Thyroid gland (tissue), 4 donors: ENCODE measurements around the gene IMPA2.

Experiments
- POLR2A ChIP-seq, 2 donors: fragments of 450-650 bp; IDR thresholded peaks; one replicate each; pipeline ENCODE4 v1.6.1; 2017; ENCODE audit warnings: antibody characterized with exemption in 2 of 2, mild to moderate bottlenecking in 2 of 2, moderate library complexity in 1 of 2
- TF ChIP-seq, protein P1 (sequence below), 6 experiments: fragments of 200-600 bp in 3 of 6; fragments of 450-650 bp in 3 of 6; sonication (generic) in 3 of 6; IDR thresholded peaks; one replicate each; pipeline ENCODE4 v1.5.1; 2016 to 2019; ENCODE audit warnings: antibody characterized with exemption in 6 of 6, mild to moderate bottlenecking in 2 of 6, inconsistent platforms in 1 of 6, moderate library complexity in 1 of 6

DNA sequence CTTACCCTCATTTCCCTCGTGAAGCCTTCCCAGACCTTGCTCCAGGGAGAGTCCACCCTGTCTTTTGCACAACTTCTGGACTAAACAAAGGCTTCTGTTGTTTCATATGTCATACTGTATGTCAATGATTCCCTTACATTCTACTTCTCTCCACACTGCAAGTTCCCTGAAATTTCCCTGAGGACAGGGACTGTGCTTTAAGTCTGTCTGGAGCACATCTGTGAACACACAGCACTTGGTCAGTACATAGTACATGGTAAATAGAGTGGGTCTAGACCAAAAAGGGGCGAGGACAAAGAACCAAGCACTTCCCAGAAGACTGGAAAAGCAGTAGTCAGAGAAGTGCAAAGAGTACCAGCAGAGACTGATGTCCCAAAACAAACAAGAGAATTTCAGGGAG, 23.7 kb upstream of the IMPA2 start:
- TF ChIP-seq, protein P1, sequence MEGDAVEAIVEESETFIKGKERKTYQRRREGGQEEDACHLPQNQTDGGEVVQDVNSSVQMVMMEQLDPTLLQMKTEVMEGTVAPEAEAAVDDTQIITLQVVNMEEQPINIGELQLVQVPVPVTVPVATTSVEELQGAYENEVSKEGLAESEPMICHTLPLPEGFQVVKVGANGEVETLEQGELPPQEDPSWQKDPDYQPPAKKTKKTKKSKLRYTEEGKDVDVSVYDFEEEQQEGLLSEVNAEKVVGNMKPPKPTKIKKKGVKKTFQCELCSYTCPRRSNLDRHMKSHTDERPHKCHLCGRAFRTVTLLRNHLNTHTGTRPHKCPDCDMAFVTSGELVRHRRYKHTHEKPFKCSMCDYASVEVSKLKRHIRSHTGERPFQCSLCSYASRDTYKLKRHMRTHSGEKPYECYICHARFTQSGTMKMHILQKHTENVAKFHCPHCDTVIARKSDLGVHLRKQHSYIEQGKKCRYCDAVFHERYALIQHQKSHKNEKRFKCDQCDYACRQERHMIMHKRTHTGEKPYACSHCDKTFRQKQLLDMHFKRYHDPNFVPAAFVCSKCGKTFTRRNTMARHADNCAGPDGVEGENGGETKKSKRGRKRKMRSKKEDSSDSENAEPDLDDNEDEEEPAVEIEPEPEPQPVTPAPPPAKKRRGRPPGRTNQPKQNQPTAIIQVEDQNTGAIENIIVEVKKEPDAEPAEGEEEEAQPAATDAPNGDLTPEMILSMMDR (IDR thresholded peaks at IDR 0.05), result no peak
- TF ChIP-seq POLR2A (IDR thresholded peaks at IDR 0.05), result no peak
